Cardiac atrium fibroblast (primary cell): ENCODE results near the gene COQ5. TPM values are rescaled to one million over a fixed set of nuclear protein-coding genes. Genes with fewer than 3 reads are reported as not detected.

Experiments used
- total RNA-seq: library from RNA; depleted of rRNA; stranded (reverse); fragments of >200 nt; gene quantifications from 2 replicates; pipeline ENCODE4 v1.2.3, GENCODE V29; 2015

Gene COQ5, protein sequence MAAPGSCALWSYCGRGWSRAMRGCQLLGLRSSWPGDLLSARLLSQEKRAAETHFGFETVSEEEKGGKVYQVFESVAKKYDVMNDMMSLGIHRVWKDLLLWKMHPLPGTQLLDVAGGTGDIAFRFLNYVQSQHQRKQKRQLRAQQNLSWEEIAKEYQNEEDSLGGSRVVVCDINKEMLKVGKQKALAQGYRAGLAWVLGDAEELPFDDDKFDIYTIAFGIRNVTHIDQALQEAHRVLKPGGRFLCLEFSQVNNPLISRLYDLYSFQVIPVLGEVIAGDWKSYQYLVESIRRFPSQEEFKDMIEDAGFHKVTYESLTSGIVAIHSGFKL
- 16.8 and 24.9 TPM in 2 replicates for total RNA-seq

DNA sequence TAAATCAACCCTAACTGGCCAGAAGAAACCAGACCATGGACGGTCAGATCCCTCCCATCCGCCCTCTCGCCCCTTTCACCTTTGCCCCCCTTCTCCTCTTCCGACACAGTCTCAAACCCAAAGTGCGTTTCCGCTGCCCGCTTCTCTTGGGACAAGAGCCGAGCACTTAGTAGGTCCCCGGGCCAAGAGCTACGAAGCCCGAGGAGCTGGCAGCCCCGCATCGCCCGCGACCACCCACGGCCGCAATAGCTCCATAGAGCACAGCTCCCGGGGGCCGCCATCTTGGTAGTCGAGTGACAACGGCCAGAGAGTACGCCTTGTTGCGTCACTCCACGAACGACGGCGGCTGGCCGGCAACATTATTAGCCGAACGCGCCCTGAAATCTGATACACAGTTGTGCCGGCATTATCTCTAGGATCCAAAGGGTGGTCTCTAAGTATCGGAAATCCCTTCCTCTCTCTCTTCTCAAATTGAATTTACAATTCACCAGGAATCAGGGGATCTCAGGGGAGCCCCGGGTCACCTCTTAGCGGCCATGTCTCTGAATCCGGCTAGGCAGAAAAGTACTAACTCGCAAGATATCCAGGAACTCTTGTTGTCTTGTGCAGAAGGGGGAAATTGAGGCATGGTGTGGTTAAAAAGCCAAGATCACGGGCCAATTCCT lies at the start of gene COQ5:
Gene COQ5 (minus strand): TSS at position 298 of the 665 bp plus-strand sequence. CDS start 17 bp downstream, at position 281.

GRCh38 chr12:120534203-120534702 lies 5.3 kb upstream of the COQ5 start, which contains the start of gene RNF10:
TSS of gene RNF10 (plus strand) at chr12:120534356. CDS start at chr12:120534812, 456 bp downstream.

DNA sequence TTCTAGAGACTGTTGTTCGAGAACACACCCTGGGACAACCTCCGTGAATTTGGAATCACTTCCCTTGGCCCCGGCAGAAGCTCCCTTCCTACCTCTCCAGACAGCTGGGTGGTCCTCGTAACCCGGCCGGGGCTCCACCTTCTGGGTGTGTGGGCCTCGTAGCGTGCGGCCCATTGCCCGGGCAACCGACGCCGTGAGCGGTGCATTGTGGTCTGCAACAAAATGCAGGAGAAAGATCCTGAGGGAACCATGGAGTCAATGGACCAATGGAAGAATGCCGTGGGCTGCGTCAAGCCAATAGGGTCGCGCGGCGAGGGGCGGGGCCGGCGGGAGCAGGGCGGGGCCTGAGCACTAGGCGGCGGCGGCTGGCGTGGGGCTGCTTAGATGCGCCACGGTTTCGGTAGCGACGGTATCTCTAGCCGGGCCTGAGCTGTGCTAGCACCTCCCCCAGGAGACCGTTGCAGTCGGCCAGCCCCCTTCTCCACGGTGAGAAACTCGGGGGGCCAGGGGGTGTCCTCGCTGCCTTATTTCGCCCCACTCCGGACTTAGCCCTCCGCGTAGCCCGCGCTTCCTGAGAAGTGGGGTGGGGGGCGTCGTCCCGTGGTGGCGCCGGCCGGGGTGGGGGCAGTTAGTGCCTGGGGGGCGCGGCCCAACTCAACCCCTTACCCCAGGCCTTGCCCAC lies 33.1 kb downstream of the COQ5 start, which contains the start of gene DYNLL1:
Gene DYNLL1 (plus strand): TSS at position 383 of the 682 bp plus-strand sequence. CDS start 309 bp downstream, outside the sequence.

DNA sequence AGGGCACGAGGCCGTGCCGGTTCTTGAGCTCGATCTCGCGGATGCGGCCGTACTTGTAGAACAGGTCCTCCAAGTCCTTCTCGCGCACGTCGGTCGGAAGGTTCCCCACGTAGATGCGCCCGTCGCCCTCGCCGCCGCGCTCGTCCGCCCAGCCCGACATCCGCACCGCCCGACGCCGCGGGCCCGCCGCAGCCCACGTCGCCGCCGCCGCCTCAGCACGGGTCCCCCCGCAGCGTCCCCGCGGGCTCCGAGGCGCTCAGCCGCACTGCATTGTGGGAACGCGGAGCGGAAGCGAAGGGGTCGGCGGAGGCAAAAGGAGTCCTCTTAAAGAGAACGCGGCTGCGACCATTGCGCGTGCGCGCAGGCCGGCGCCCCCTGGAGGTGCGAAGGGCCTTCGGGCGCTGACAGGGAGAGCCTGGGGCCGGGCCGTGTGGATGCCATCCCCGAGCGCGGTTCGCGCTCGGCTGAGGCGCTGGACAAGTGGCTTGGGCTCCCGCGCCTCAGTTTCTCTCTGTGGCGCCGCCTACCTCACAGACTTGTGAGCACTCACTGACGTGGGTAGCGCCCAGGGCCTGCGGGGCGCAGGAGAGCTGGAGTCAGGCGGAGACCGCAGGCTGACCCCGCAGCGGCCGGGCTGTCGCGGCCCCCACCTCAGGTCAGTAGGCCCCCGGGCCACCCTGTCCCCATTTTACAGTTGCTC lies 59.4 kb downstream of the COQ5 start, which contains the start of gene SRSF9:
Gene SRSF9 (minus strand): TSS at position 299 of the 700 bp plus-strand sequence. CDS start 139 bp downstream, at position 160.

Other genes with a start within 250 kb of the COQ5 start
- not detected in 2 replicates for gene RNU4-2, start 237.3 kb downstream of the COQ5 start, total RNA-seq
- gene RNU4-1, start 235.9 kb downstream of the COQ5 start, total RNA-seq = not detected in 2 replicates
- 1.1 TPM in 2 replicates for gene SIRT4, start 226.8 kb downstream of the COQ5 start, total RNA-seq
- not detected in 2 replicates for gene PLA2G1B, start 201.4 kb downstream of the COQ5 start, total RNA-seq
- gene MSI1, start 160.0 kb downstream of the COQ5 start, total RNA-seq = 1.5 TPM in 1 of 2 replicates, not detected in the other
- gene COX6A1, start 91.0 kb downstream of the COQ5 start, total RNA-seq = 390 and 440 TPM in 2 replicates
- gene TRIAP1, start 82.8 kb downstream of the COQ5 start, total RNA-seq = 34.7 and 39.9 TPM in 2 replicates
- gene GATC, start 82.7 kb downstream of the COQ5 start, total RNA-seq = 15.5 and 19.0 TPM in 2 replicates
- gene SRSF9, start 59.4 kb downstream of the COQ5 start, total RNA-seq = 59.9 and 75.5 TPM in 2 replicates
- gene DYNLL1, start 33.0 kb downstream of the COQ5 start, total RNA-seq = 292 and 308 TPM in 2 replicates
- 77.6 and 82.1 TPM in 2 replicates for gene RNF10, start 5.2 kb upstream of the COQ5 start, total RNA-seq
- gene POP5, start 52.2 kb upstream of the COQ5 start, total RNA-seq = 20.7 and 28.0 TPM in 2 replicates
- gene CABP1, start 111.5 kb upstream of the COQ5 start, total RNA-seq = 0.81 and 2.9 TPM in 2 replicates
- gene MLEC, start 158.0 kb upstream of the COQ5 start, total RNA-seq = 70.2 and 85.1 TPM in 2 replicates
- 12.8 and 18.6 TPM in 2 replicates for gene UNC119B, start 181.3 kb upstream of the COQ5 start, total RNA-seq
- 11.7 and 22.4 TPM in 2 replicates for gene ACADS, start 196.7 kb upstream of the COQ5 start, total RNA-seq